WTC11 (cell line): ENCODE data around the gene GALNT11. TPM values are rescaled to one million over a fixed set of nuclear protein-coding genes. Genes with fewer than 3 reads are reported as not detected.

Experiments
- ATAC-seq: fragments of 200-7000 bp; cut with Tn5 transposase; 2 replicates; pipeline ENCODE4 v1.10.0; 2021; ENCODE audit warnings: mild to moderate bottlenecking, moderate library complexity
- CTCF ChIA-PET: fragments of 300-600 bp; sonication (Branson Sonifier 250); formaldehyde crosslinking; loops from one replicate; lab custom pipeline; 2021; ENCODE audit warnings: antibody characterized with exemption; lab: Charles Lee
- POLR2A ChIA-PET: fragments of 350-600 bp; sonication (Branson Sonifier 250); formaldehyde crosslinking; loops from one replicate; lab custom pipeline; 2021; ENCODE audit warnings: antibody characterized with exemption; lab: Charles Lee
- DNase-seq: peaks from one replicate; pipeline ENCODE4 v3.0.0; 2021; ENCODE audit warnings: low spot score
- H3K27ac Mint-ChIP-seq: 2 replicates; pipeline ENCODE4 v1.8.0; 2021; ENCODE audit warnings: mixed read lengths
- H3K27me3 Mint-ChIP-seq: 2 replicates; pipeline ENCODE4 v1.8.0; 2021; ENCODE audit warnings: low read depth, mild to moderate bottlenecking, moderate library complexity, mixed read lengths
- H3K36me3 Mint-ChIP-seq: 2 replicates; pipeline ENCODE4 v1.8.0; 2021; ENCODE audit warnings: mixed read lengths
- H3K4me1 Mint-ChIP-seq: 2 replicates; pipeline ENCODE4 v1.8.0; 2022; ENCODE audit warnings: mixed read lengths
- H3K4me3 Mint-ChIP-seq: 2 replicates; pipeline ENCODE4 v1.8.0; 2021; ENCODE audit warnings: mild to moderate bottlenecking, moderate library complexity, mixed read lengths
- H3K9me3 Mint-ChIP-seq: 2 replicates; pipeline ENCODE4 v1.8.0; 2021; ENCODE audit warnings: mixed read lengths
- AFF4 ChIP-seq: sonication (generic); formaldehyde crosslinking; IDR thresholded peaks from 2 replicates; pipeline ENCODE4 v1.8.1; 2023; ENCODE audit warnings: mild to moderate bottlenecking, missing genetic modification reagents, borderline replicate concordance
- ATF2 ChIP-seq: sonication (generic); formaldehyde crosslinking; IDR thresholded peaks from 2 replicates; pipeline ENCODE4 v1.8.1; 2022; ENCODE audit warnings: low read depth, missing genetic modification reagents, borderline replicate concordance
- CBFB ChIP-seq: sonication (generic); formaldehyde crosslinking; IDR thresholded peaks from 2 replicates; pipeline ENCODE4 v1.8.1; 2022; ENCODE audit warnings: mild to moderate bottlenecking, low read depth, missing genetic modification reagents
- FOXJ3 ChIP-seq: sonication (generic); formaldehyde crosslinking; IDR thresholded peaks from 2 replicates; pipeline ENCODE4 v1.9.0; 2021; ENCODE audit warnings: missing genetic modification reagents, mild to moderate bottlenecking, borderline replicate concordance
- GABPB1 ChIP-seq: sonication (generic); formaldehyde crosslinking; IDR thresholded peaks from 2 replicates; pipeline ENCODE4 v1.8.1; 2023; ENCODE audit warnings: mild to moderate bottlenecking, missing genetic modification reagents
- JAZF1 ChIP-seq: fragments of 250-450 bp; sonication (Bioruptor Pico); IDR thresholded peaks from 2 replicates; pipeline ENCODE4 v1.9.0; 2021; ENCODE audit warnings: moderate library complexity, mild to moderate bottlenecking, inconsistent platforms
- MXD4 ChIP-seq: fragments of 250-450 bp; sonication (Bioruptor Pico); IDR thresholded peaks from 2 replicates; pipeline ENCODE4 v1.8.0; 2021; ENCODE audit warnings: mild to moderate bottlenecking, moderate library complexity, borderline replicate concordance
- NR3C1 ChIP-seq: sonication (generic); formaldehyde crosslinking; conservative IDR thresholded peaks from 2 replicates; pipeline ENCODE4 v1.8.1; 2023; ENCODE audit warnings: low read depth, mild to moderate bottlenecking, missing genetic modification reagents
- OVOL2 ChIP-seq: fragments of 250-450 bp; sonication (Bioruptor Pico); IDR thresholded peaks from 2 replicates; pipeline ENCODE4 v1.9.0; 2021; ENCODE audit warnings: mild to moderate bottlenecking, borderline replicate concordance
- PRDM15 ChIP-seq: sonication (generic); formaldehyde crosslinking; IDR thresholded peaks from 2 replicates; pipeline ENCODE4 v1.8.0; 2022; ENCODE audit warnings: missing genetic modification reagents
- RORB ChIP-seq: fragments of 250-450 bp; sonication (Bioruptor Pico); IDR thresholded peaks from 2 replicates; pipeline ENCODE4 v1.9.0; 2021; ENCODE audit warnings: mild to moderate bottlenecking
- SMAD3 ChIP-seq: sonication (generic); formaldehyde crosslinking; IDR thresholded peaks from 2 replicates; pipeline ENCODE4 v1.8.0; 2022; ENCODE audit warnings: missing genetic modification reagents, mild to moderate bottlenecking, borderline replicate concordance
- SMAD4 ChIP-seq: sonication (generic); formaldehyde crosslinking; IDR thresholded peaks from 2 replicates; pipeline ENCODE4 v1.8.0; 2022; ENCODE audit warnings: mild to moderate bottlenecking, missing genetic modification reagents
- ZNF121 ChIP-seq: sonication (generic); formaldehyde crosslinking; IDR thresholded peaks from 2 replicates; pipeline ENCODE4 v1.8.0; 2023; ENCODE audit warnings: missing genetic modification reagents
- ZNF263 ChIP-seq: sonication (generic); formaldehyde crosslinking; IDR thresholded peaks from 2 replicates; pipeline ENCODE4 v1.8.1; 2022; ENCODE audit warnings: low read depth, mild to moderate bottlenecking, moderate library complexity, missing genetic modification reagents
- ZNF416 ChIP-seq: fragments of 250-450 bp; sonication (Bioruptor Pico); IDR thresholded peaks from 2 replicates; pipeline ENCODE4 v1.9.0; 2021; ENCODE audit warnings: mild to moderate bottlenecking, inconsistent platforms
- total RNA-seq: library from RNA; stranded (reverse); gene quantifications from 3 replicates; pipeline ENCODE4 v1.2.3, GENCODE V29; 2021
- TF ChIP-seq, protein P1 (sequence below): sonication (generic); formaldehyde crosslinking; IDR thresholded peaks from 2 replicates; pipeline ENCODE4 v1.8.0; 2023; ENCODE audit warnings: missing genetic modification reagents
- TF ChIP-seq, protein P2 (sequence below): sonication (generic); formaldehyde crosslinking; IDR thresholded peaks from 2 replicates; pipeline ENCODE4 v1.8.1; 2023; ENCODE audit warnings: mild to moderate bottlenecking, missing genetic modification reagents, moderate library complexity
- TF ChIP-seq, protein P3 (sequence below): sonication (generic); formaldehyde crosslinking; IDR thresholded peaks from 2 replicates; pipeline ENCODE4 v1.8.1; 2023; ENCODE audit warnings: mild to moderate bottlenecking, missing genetic modification reagents
- TF ChIP-seq, protein P4 (sequence below): fragments of 250-450 bp; sonication (Bioruptor Pico); IDR thresholded peaks from 2 replicates; pipeline ENCODE4 v1.8.0; 2021; ENCODE audit warnings: mild to moderate bottlenecking

The GALNT11 gene
- total RNA-seq, 1 experiment from 2014 or later, result 24.0 TPM

DNA sequence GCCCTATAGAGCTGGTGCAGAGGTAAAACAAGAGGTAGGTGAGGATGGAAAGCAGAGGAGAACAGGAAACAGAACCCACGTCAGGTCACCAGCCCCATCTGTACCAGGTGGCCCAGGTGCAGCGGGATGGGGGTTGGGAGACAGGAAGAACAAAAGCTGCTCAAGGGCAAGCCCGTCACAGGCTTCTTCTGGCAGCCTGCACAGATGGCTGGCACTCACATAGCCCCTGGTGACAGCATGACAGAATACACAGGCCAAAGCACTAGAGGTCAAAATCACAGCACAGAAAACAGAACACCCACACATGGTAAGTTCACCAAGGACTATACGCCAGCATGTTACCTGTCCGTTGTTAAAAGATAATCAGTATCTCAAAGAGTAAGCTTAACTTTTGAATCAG, 126.8 kb downstream of the GALNT11 start:
- DNase-seq (no peak), ATAC-seq (no peak)
- ChIA-PET POLR2A (interaction anchor here (0.7 kb wide), 1 partner anchor 95 kb away, joined by 3 read pairs; no protein-coding TSS in a partner anchor), CTCF (no interaction called here)
- TF ChIP-seq, protein P1, sequence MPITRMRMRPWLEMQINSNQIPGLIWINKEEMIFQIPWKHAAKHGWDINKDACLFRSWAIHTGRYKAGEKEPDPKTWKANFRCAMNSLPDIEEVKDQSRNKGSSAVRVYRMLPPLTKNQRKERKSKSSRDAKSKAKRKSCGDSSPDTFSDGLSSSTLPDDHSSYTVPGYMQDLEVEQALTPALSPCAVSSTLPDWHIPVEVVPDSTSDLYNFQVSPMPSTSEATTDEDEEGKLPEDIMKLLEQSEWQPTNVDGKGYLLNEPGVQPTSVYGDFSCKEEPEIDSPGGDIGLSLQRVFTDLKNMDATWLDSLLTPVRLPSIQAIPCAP (CRISPR knock-in tag), result no peak
- no peak for TF ChIP-seq ATF2
- TF ChIP-seq ZNF416, result no peak
- no peak for TF ChIP-seq ZNF263
- TF ChIP-seq GABPB1 (CRISPR knock-in tag), result no peak
- TF ChIP-seq, protein P2, sequence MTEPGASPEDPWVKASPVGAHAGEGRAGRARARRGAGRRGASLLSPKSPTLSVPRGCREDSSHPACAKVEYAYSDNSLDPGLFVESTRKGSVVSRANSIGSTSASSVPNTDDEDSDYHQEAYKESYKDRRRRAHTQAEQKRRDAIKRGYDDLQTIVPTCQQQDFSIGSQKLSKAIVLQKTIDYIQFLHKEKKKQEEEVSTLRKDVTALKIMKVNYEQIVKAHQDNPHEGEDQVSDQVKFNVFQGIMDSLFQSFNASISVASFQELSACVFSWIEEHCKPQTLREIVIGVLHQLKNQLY (CRISPR knock-in tag), result no peak
- no peak for TF ChIP-seq CBFB (CRISPR knock-in tag)
- TF ChIP-seq FOXJ3, result no peak
- TF ChIP-seq JAZF1 (CRISPR knock-in tag), result no peak
- Mint-ChIP-seq H3K36me3 (peaks cover 58% of the 10 kb centered on the region), H3K9me3 (no peaks in the 10 kb centered on the region), H3K27ac (0 out of 2 replicates have a peak overlapping the region, but pooled peaks have one; percentile 7), H3K27me3 (no peaks in the 10 kb centered on the region), H3K4me3 (no peak overlapping the region), H3K4me1 (no peaks in the 10 kb centered on the region)

- no peaks in the 10 kb centered on the region for H3K27me3 Mint-ChIP-seq
- no peaks in the 10 kb centered on the region for H3K9me3 Mint-ChIP-seq
- no peaks in the 10 kb centered on the region for H3K4me1 Mint-ChIP-seq
- H3K4me3 Mint-ChIP-seq, result no peak overlapping the region
- no peak overlapping the region; the same call in 1 of the 2 replicates for H3K27ac Mint-ChIP-seq
- peaks cover 52% of the 10 kb centered on the region for H3K36me3 Mint-ChIP-seq
- DNase-seq (no peak), ATAC-seq (no peak)
- ChIA-PET CTCF (no interaction called here), POLR2A (no interaction called here)
- TF ChIP-seq, protein P3, sequence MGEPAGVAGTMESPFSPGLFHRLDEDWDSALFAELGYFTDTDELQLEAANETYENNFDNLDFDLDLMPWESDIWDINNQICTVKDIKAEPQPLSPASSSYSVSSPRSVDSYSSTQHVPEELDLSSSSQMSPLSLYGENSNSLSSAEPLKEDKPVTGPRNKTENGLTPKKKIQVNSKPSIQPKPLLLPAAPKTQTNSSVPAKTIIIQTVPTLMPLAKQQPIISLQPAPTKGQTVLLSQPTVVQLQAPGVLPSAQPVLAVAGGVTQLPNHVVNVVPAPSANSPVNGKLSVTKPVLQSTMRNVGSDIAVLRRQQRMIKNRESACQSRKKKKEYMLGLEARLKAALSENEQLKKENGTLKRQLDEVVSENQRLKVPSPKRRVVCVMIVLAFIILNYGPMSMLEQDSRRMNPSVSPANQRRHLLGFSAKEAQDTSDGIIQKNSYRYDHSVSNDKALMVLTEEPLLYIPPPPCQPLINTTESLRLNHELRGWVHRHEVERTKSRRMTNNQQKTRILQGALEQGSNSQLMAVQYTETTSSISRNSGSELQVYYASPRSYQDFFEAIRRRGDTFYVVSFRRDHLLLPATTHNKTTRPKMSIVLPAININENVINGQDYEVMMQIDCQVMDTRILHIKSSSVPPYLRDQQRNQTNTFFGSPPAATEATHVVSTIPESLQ (CRISPR knock-in tag), result no peak
- TF ChIP-seq, protein P4, sequence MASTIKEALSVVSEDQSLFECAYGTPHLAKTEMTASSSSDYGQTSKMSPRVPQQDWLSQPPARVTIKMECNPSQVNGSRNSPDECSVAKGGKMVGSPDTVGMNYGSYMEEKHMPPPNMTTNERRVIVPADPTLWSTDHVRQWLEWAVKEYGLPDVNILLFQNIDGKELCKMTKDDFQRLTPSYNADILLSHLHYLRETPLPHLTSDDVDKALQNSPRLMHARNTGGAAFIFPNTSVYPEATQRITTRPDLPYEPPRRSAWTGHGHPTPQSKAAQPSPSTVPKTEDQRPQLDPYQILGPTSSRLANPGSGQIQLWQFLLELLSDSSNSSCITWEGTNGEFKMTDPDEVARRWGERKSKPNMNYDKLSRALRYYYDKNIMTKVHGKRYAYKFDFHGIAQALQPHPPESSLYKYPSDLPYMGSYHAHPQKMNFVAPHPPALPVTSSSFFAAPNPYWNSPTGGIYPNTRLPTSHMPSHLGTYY (CRISPR knock-in tag), result no peak
- TF ChIP-seq MXD4 (CRISPR knock-in tag) (no peak), AFF4 (no peak), ZNF121 (CRISPR knock-in tag) (no peak), NR3C1 (CRISPR knock-in tag) (no peak), SMAD4 (no peak), PRDM15 (CRISPR knock-in tag) (no peak), RORB (CRISPR knock-in tag) (no peak), SMAD3 (no peak), OVOL2 (CRISPR knock-in tag) (no peak)
- TF ChIP-seq, protein P2 (CRISPR knock-in tag), result no peak
These were observed 133.5 kb downstream of the GALNT11 start for GRCh38 chr7:152158801-152159587.
